Measurements from ENCODE around the gene ELOVL6.
A peak's percentile ranks its signal among the peaks of the same experiment; 100 is the strongest.
"Not testable (repeated sequence)": the region's sequence is repeated elsewhere in the genome, so short reads cannot be mapped to it uniquely, and the experiment has no call there.

The ELOVL6 gene

DNA sequence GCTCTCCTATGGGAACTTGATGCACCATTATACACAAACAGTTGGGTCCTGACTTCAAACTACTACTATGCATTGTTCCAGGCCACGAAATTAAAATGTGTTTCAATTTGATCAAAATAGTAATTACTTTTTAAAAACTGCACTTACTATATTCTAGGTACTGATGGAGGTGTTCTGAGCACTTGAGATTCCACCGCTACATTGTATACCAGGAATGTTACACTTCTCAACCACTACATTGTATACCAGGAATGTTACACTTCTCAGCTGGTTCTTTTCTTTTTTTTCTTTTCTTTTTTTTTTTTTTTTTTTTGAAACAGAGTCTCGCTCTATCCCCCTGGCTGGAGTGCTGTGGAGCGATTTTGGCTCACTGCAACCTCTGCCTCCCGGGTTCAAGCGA, 77.9 kb downstream of the ELOVL6 start:
- no peak for DNase-seq

DNA sequence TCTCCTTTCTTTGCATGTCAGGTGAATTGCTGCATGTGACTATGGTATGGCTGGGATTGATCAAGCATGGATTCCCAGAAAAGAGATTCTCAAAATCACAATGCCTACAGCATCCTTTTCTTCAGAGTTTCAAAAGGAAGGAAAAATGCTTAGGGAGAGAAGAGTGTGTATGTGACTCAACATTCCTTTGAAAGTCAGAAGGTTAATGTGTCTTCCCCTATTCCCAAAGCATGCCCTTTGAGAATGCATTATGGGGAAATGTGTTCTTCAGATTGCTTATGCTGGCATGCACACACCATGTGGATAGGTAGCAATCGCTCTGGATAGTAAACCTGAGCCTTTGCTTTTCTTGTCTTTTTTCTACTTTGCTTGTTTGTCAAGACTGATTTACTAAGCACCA, 78.5 kb downstream of the ELOVL6 start:
- no peak for DNase-seq

DNA sequence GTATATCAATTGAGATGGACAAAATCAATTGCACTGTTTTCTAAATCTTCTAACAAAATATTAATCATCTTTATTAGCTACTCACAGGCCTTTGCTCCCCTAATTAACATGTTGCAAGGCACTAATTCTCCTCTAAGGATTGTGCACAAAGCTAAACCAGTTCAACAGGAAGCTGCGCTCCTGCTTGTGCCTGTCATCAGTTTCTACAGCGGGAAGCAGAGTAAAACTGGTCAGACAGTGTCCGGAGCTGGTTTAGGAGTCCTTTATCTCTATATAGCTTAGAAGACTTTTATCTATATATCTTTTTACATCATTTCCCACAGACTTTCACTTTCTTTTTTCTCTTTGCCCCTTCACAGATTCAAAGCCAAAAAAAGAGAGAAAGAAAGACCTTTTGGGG, 79.1 kb downstream of the ELOVL6 start:
- no peak for DNase-seq

DNA sequence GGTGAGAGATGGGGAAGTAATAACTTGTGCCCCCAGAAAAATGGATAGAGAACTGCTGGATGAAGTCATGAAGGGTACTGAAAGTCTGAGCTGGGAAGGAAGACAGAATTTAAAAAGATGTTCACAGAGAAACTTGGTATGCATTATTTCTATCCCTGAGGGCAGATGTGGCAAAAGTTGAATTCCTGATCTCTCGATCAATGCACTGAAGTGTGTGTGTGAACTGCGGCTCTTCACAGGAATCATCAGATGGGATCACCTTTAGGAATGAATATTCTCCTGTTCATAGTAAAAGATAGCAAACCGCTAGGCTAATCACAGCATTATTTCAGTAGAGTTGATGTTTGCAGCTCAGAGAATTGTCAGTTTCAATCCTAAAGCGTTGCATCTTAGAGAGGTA, 86.4 kb downstream of the ELOVL6 start:
- no peak for DNase-seq

DNA sequence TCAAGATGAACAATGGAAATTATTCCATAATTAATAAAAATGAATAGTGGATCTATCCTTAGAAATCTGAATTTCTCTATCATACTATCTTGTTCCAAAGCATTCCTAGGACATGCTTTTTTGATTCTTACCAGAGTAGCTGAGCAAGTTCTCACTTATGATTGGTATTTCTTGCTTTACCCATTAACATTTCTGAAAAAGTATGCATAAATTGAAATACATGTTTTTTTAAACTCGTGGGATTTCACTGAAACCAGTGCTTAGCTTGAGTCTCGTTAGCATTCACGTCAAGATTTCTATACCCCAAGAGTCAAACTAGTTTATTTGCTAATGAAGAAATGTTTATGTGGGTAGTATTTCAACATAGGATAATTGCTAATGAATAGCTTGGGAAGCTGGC, 89.0 kb downstream of the ELOVL6 start:
- DNase-seq = no peak

DNA sequence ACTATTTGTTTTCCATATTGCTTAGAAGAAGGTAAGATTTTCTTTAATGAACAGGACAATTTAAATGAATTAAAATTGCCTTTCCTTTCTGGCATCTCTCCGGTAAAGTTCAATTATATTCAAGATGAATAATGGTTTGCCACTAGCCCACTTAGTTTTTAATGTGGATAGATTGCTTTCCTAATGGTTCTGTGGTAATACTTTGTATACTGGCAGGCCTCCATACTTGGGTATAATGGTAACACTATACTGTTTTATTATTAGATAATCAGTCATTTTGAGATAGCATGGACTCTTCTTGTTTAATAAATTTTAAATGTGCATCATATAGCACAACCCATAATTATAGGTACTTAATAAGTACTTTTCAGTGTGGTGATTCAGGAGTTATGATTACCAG, 89.5 kb downstream of the ELOVL6 start:
- DNase-seq = no peak

DNA sequence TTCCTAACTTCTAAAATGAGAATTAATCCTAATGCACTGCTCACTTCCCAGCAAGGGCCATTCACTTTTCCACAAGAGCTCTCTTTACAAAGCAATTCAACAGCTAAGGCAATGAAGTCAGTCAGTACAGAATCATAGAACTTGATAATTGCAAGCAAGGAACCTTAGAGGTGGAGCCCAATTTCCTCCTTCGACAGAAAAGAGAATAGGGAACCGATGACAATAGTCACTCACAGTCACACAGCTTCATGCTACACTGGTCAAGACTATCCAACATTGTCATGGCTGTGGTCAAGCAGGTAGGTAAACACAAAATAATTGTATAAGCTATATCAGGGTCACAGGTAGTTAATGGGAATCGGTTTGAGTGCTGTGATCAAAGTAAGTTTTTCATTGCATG, 90.0 kb downstream of the ELOVL6 start:
- DNase-seq = no peak

DNA sequence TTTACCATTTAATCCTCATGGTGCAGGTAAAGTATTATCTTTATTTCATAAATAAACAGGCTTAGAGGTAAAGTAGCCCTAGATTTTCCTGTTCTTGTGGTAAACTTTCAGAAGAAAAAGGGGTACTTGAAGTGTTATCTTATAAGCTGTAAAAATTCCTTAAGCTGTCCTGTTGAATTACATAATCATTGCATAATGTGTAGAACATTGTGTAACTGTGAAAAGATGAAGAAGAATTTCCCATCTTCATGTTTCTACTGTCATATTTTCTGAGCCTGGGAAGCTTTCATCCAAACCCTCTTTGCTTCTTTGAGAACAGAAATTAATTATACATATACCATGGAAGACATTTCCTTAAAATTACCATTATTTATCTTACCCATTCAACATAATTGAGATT, 90.5 kb downstream of the ELOVL6 start:
- no peak for DNase-seq

DNA sequence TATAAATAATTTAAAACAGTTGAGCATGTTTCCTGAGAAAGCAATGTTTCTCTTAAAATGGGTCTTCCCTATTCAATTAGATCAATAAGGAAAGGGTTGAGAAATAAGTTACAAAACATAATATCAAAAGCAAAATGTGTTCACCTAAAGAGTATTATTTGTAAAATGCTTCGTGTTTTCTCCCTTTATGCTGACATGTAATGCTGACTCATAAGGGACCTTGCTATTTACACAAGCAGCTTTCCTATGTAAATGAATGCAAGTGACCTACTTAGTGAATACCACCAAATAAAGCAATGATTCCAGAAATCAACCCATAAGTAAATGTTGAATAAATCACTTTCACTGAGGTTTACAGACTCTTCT, 91.5 kb downstream of the ELOVL6 start:
- DNase-seq = no peak

DNA sequence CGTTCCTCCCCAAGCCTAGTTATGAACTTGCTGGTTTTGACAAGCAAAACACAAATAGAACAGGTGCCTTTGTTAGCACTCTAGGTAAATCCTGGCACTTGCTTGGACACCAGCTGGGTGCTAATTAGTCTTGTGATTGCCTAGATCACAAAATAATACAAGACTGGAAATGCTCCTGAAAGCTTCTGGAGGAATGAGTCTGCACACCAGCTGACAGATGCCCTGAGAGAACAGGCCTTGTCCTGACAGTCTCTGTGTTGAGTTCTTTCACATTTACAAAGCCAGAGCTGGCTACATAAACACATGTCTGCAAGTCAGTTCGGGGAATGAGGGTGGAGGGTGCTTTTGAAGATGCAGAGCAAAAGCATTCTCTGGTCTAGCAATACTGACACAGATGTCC, 93.8 kb downstream of the ELOVL6 start:
- DNase-seq = no peak

DNA sequence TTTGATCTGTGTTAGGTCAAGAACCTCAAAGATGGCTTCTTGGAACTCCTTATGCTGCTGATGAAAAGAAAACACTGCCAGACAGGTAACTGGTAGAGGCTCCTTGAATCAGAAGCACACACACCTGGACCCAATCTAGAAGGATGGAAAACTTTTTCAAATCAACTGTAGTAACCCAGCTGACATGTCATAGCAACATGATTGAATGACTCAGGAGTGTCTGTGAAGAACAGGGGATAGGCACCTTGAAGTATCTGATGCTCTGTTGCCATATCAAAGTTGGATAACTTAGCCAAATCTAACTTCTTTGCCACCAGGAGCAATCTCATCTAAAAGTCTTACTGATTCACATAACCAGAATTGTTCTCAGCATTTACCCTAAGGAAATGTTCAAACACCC, 98.8 kb downstream of the ELOVL6 start:
- no peak for DNase-seq

DNA sequence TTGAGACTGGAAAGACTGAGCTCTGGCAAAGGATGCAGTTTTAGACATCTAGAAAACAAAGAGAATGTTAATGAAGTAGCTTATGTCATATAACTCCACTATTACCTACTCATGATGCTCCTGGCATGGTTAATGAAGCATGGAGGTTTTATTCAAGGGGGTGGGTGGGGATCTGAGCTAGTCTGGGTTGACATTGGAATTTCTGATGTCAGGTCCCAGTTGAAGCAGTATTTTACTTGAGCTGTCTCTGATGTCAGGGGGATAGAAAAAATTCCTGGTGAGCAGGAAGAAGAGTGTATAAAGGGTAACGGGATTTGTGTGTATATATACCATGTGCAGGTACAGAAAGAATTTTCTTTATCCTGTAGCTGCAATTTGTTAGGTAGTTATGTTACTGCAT, 102.0 kb downstream of the ELOVL6 start:
- DNase-seq = no peak

DNA sequence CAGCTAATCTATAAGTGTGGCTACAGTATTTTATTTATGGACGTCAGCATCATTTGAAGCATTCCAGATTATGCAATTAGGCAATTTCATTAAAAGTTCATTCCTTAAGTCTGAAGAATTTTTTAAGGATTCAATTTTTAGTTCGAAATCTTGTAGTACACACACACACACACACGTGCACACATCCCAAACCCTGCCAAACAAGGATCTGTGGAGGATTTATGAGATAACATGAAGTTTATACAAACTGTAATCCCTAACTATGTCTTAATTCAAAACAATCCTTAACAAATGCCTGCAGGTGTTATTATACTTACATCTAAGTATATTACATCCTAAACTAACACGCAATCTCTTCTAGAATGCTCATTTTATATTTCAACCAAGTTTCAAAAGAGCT, 105.8 kb downstream of the ELOVL6 start:
- DNase-seq = no peak

DNA sequence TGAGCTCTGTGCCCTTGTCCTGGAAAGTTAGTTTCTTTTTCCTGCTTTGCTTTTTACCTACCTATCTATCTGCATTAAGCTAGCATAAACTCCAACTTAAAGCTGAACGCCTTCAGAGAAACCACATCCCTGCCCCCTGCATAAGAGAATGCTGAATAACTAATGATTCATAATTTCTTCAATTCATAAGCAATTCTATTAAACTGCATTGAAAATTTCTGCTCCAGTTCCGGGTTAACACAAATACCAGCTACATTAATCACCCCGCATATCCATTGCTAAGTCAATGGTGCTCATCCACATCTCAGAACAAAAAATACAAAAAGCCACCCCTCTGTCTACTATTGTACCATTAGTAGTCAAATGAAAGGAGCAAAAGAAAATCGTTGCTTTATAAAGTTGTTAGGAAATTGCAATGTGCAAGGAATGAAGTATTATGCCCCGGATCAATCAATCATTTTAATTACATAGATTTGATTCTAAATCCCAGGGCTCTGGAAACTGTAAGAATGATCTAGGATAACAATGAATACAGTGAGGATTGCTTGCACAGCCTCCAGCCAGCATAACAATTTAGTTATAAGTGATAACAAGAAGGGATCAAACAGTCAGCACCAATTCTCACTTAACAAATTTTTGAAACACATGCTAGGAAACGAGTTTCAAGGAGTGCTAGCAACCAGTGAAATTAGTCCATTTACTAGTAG, 106.8 kb downstream of the ELOVL6 start:
- no peak for DNase-seq

DNA sequence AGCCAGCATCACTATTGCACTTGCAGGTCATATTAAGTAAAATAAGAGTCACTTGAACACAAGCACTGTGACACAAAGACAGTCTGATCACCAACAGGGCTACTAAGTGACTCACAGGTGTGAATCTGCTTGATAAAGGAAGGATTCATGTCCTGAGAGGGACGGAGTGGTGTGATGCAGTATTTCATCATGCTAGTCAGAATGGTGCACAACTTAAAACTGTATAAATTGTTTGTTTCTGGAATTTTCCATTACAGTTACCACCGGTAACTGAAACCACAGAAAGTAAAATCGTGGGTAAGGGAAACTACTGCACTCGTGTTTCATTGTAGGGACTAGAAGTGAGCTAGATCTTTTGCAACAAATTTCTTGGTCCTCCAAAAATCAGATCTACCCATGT, 109.7 kb downstream of the ELOVL6 start:
- DNase-seq = peak; percentile 33

DNA sequence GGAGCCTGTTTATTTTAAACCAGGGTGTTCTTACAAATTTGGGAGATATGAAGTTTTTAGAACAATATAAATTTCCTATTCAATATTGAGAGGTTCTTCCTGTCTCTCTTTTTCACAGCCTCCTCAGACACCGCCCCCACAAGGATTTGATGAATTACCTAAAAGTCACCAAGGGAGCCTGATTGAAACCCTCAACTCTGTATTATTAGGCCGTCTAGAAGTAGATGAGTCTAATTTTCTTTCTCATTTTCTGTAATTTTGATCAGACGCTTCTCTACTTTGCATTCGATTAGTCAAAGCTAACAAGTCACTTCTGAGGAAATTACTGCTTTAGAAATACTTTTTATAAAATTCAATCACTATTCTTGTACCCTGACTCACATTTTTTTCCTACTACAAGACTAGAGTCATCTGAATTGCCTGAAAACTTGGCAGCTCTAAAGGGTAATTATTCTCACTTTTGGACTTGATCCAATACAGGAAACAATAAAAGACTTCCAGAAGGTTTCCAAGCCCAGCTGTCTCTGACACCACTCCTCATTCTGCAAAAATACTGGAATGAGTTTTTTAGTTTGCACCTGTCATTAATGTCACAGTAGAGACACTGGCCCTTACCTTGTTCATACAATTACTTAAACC, 111.2 kb downstream of the ELOVL6 start:
- DNase-seq = peak; percentile 14

DNA sequence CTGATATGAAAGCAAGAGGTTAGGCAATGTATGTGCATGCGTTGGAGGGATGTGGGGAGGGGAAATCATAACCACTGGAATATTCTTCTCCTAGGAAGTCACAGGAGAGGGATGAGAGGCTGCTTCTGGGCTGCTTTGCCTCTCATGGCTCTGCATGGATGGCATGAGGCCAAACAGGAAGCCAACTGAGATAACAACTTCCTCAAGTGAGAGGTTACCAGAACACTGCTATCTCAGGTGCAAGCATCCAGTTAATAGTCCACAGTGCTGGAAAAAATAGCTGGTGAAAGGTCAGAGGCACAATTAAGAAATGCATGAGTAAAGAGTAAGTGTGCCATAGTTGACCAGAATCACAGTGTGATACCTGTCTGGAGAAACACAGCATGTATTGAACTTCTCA, 113.3 kb downstream of the ELOVL6 start:
- DNase-seq = no peak

DNA sequence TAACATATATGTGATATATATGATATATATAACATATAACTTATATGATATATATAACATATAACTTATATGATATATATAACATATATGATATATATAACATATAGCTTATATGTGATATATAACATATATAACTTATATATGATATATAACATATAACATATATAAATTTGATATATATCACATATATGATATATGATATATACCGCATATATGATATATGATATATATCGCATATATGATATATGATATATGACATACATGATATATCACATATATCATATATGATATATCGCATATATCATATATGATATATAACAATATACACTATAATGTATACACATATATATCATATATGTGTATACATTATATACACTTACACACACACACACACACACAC, 114.3 kb downstream of the ELOVL6 start:
- no peak for DNase-seq

DNA sequence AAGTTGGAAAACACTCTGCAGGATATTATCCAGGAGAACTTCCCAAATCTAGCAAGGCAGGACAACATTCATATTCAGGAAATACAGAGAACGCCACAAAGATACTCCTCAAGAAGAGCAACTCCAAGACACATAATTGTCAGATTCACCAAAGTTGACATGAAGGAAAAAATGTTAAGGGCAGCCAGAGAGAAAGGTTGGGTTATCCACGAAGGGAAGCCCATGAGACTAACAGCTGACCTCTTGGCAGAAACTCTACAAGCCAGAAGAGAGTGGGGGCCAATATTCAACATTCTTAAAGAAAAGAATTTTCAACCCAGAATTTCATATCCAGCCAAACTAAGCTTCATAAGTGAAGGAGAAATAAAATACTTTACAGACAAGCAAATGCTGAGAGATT, 120.3 kb downstream of the ELOVL6 start:
- not testable (repeated sequence) for DNase-seq

DNA sequence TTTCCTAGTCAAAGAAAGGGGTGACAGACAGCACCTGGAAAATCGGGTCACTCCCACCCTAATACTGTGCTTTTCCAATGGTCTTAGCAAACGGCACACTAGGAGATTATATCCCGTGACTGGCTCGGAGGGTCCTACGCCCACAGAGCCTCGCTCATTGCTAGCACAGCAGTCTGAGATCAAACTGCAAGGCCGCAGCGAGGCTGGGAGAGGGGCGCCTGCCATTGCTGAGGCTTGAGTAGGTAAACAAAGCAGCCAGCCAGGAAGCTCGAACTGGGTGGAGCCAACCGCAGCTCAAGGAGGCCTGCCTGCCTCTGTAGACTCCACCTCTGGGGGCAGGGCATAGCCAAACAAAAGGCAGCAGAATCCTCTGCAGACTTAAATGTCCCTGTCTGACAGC, 121.6 kb downstream of the ELOVL6 start:
- DNase-seq = not testable (repeated sequence)

DNA sequence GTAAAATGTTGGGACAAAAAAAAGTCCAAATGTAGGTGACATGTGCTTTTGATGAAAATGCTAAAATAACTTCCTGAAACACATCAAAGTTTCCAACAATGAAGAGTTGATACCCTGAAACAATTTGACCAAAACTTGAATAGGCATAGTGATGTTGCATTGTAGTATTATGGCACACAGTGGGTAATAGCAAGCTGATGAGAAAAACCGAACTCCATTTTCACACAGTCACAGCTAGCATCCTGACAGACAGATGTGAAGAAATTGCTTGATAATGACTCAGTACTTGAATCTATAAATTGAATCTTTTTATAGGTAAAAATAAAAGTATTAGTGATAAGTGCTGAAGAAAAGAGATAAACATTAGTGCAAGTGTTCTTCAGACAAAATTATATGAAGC, 122.5 kb downstream of the ELOVL6 start:
- DNase-seq = no peak

DNA sequence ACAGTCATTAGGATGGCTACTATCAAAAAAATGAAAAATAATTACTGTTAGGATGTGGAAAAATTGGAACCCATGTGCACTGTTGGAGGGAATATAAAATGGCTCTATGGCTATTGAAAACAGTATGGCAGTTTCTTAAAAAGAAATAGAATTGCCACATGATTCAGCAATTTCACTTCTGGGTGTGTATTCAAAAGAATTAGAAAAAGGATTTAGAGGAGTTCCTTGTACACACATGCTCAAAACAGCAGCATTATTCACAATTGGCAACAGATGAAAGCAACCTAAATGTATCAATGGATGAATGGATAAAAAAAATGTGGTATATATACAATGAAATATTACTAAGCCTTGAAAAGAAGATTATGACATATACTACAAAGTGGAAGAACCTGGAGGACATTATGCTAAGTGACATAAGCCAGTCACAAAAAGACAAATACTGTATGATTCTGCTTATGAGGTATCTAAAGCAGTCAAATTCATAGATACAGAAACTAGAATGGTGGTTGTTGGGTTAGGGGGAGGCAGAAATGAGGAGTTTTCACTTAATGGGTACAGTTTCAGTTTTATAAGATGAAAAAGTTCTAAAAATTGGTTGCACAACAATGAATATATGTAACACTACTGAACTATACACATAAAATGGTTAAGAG, 123.2 kb downstream of the ELOVL6 start:
- no peak for DNase-seq

DNA sequence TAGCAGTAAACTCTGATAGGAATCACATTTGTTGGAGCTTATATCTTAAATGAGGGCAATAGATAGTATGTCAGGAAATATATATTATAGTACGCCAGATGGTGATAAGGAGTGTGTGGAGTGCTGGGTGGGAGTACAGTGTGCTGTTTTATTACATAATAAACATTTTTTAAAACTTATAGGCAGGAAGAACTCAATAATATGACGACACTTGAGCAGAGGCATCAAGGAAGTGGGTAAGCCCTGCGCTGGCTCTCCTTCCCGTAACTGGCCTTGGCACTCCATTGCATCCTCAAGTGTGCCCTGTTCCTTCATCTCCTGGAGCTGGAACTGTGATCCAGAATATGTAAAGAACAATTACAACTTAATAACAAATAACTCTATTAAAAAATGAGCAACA, 123.8 kb downstream of the ELOVL6 start:
- DNase-seq = no peak

DNA sequence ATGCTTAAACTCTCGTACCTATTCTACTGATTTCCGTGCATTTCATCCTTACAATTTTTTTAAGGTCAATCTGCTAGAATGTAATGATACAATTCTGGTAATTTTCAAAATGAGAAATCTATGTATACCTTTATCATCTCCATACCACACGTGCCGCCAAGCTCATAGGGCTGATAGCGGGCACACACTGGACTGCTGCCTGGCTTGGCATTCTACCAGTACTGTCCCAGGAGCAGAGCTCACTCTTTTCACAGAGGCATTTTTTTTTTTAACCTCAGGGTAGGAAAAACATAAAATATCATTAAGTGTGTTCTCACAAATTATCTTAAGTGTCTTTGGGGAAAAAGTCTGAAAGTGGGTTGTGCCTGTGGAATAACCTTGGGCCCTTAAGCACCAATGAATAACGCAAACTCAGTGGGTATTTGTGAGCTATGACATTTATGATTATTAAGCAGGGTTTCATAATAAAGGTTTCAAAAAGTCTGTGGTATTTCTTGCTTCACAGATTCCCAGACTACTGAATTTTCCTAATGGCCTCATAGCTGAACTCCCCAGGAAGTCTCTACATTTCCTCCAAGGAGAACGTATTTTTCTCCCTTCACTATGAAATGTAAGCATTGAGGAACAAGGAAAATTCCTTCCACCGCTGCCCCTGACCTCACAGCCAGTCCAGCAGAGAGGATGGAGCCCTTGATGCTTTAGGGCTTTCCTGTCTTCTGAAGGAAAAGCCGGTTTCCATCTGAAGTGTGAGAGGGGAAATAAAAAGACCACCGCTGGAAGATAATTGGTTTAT, 125.2 kb downstream of the ELOVL6 start:
- no peak for DNase-seq

Data from activated naive CD4-positive, alpha-beta T cell treated with anti-CD3 and anti-CD28 coated beads, Interleukin-2, amount 50 U/mL, for 16 hours (primary cell).